GM12891 (cell line): Measurements from ENCODE around the gene TIMP1.
"Not testable (repeated sequence)": the region's sequence is repeated elsewhere in the genome, so short reads cannot be mapped to it uniquely, and the experiment has no call there.

Source experiments
- DNase-seq: peaks from one replicate; pipeline ENCODE4 v3.0.0; 2011; ENCODE audit warnings: low spot score; ENCODE audit not compliant: insufficient read length
- FAIRE-seq: peaks from 2 replicates; lab custom pipeline; 2011; peaks lifted over from hg19 to GRCh38; lab: Jason Lieb, UNC
- PAX5 ChIP-seq: IDR thresholded peaks from 2 replicates; pipeline ENCODE4 v1.6.1; 2011; ENCODE audit warnings: low read length, moderate library complexity, mild to moderate bottlenecking; ENCODE audit not compliant: insufficient read depth, severe bottlenecking
- POLR2A ChIP-seq: IDR thresholded peaks from 2 replicates; pipeline ENCODE4 v1.6.1; 2011; ENCODE audit warnings: low read depth, low read length, control low read depth
- POLR2AphosphoS5 ChIP-seq: IDR thresholded peaks from 2 replicates; pipeline ENCODE4 v1.6.1; 2011; ENCODE audit warnings: low read depth, low read length, control low read depth
- POU2F2 ChIP-seq: IDR thresholded peaks from 2 replicates; pipeline ENCODE4 v1.6.1; 2011; ENCODE audit warnings: low read depth, mild to moderate bottlenecking, control low read depth, low read length, moderate library complexity
- SPI1 ChIP-seq: IDR thresholded peaks from 2 replicates; pipeline ENCODE4 v1.6.1; 2011; ENCODE audit warnings: low read depth, low read length, control low read depth
- TAF1 ChIP-seq: IDR thresholded peaks from 2 replicates; pipeline ENCODE4 v1.6.1; 2011; ENCODE audit warnings: low read depth, low read length, control low read depth

The TIMP1 gene

DNA sequence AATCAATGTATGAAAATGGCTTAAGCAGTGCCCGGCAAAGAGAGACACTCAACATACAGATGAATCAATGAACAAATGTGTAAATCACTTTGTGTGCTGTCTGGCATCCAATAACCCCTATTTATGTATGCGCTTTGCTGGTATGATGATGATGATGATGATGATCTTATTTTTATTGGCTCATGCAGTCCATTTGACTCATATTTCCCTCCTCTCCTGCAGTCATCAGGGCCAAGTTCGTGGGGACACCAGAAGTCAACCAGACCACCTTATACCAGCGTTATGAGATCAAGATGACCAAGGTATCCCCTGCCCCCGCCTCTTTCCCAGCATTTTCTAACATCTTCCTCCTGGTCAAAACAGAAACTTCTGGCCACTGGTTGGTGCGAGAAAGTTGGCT lies 2.5 kb downstream of the TIMP1 start:
- no peak for DNase-seq
- TF ChIP-seq TAF1 (no peak), POLR2A (no peak), PAX5 (no peak), POU2F2 (no peak), SPI1 (no peak), POLR2AphosphoS5 (no peak)
- FAIRE-seq, result no peak

DNA sequence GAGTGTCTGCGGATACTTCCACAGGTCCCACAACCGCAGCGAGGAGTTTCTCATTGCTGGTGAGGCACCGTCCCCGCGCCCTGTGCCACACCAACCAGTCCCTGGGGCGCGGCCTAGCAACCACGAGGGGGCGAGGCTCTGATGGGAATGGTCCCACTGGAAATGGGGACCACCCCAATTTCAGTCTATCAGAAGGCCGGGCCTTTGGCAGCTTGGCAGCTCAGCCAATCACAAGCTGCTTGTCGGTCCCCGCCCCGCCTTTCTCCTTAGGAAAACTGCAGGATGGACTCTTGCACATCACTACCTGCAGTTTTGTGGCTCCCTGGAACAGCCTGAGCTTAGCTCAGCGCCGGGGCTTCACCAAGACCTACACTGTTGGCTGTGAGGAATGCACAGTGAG lies 3.0 kb downstream of the TIMP1 start:
- FAIRE-seq (no peak), DNase-seq (no peak)
- no peak for TF ChIP-seq POU2F2
- no peak for TF ChIP-seq POLR2AphosphoS5
- TF ChIP-seq PAX5, result no peak
- TF ChIP-seq SPI1, result no peak

DNA sequence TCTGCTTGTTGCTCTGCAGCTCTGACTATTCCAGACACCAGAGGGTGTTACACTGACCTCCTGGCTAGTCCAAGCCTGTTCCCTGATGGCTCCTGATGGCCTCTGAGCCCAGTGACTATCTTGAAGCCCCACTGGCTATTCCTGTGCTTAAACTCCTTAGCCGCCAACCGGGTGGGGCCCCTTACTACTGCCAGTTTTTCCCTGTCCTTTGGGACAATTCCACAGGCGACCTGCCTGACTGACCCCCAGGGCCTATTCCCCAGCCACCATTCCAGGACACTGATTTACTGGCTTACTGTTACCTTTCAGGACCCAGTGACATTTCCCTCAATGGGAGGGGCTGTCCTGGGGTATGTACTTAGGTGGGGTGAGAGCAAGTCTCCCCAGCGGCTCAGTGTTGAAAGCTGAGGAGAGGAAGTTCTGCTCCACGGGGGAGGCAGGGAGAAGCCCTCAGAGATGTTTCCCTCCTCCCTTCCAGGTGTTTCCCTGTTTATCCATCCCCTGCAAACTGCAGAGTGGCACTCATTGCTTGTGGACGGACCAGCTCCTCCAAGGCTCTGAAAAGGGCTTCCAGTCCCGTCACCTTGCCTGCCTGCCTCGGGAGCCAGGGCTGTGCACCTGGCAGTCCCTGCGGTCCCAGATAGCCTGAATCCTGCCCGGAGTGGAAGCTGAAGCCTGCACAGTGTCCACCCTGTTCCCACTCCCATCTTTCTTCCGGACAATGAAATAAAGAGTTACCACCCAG lies 4.0 kb downstream of the TIMP1 start:
- no peak for TF ChIP-seq SPI1
- no peak for TF ChIP-seq POU2F2
- TF ChIP-seq POLR2A, result no peak
- no peak for TF ChIP-seq TAF1
- no peak for TF ChIP-seq POLR2AphosphoS5
- no peak for TF ChIP-seq PAX5
- DNase-seq (no peak), FAIRE-seq (peak; percentile 9)

DNA sequence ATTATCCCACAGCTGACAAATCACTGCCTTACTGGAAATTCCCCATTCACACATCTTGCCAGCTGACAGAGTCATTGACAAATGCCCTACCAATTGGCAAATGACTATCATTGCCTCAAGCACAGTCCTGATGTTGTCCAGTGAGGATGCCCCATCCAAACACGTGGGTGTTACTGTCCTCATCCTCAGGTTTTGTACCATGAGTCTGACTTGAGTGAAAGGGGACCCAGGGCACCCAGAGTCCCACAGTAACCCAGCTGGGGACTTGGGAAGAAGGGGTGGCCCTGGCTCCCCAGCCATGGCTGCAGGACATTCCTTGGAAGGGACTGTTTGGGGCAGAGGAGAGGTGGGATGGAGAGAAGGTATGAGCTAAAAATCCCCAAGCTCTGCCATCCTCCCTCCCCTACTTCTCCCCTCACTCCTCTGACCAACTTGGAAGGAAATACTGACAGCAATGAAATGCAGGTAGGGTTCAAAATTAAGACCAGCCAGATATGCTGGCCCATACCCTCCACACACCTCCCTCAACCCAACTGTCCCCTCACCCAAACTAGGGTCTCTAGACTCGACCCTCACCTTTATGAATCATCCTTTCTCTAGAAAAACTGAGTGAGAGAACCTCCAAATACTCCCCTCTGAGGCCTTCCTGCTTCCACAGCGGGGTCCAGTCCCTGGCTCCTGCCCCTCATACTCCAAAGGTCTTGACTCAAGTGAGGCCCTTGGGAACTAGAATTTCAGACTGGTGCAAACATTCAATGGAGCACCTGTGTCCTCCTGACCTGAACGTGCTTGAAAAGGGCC lies 5.1 kb downstream of the TIMP1 start:
- no peak for DNase-seq
- no peak for FAIRE-seq
- TF ChIP-seq PAX5 (no peak), POLR2AphosphoS5 (peak; percentile 46; the same call in 1 of the 2 replicates), POLR2A (peak; percentile 29; the same call in 1 of the 2 replicates)

DNA sequence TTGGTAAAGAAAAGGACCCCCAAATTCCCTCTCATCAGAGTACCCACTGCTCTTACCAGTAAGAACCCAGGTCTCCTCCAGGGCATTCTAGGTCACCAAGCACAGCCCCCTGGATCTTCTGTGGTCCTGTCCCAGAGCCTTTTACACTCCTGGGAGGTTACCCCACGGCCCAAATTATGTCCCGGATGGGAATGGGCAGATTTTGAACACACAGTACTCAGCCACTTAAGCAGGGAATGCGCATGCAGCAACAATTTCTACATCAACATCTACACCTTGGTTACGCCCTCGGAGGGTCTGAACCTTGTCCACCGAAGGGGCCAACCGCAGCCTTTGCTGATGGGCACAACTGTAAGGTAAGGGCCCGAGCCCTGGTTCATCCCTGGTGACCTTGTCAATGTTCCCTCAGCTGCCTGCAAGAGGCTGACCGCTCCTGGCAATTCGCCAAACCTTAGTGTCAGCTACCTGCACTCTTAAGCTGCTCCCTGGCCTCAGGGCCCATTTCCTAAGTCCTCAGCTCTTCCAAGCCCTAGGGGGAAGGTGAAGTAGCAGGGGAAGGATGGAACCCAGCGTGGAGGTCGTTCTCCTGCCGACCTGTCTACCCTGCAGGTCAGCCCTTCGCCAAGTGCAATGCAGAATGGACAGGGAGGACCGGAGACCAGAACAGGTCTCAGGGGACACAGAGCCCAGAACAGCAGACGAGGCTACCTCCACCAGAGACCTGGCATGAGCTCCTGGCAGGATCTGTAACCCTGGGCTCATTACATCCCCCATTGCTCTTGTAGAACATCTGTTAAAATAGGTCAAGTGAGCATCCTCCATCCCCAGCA lies 5.9 kb downstream of the TIMP1 start:
- no peak for DNase-seq
- FAIRE-seq, result no peak
- TF ChIP-seq POLR2A (no peak), TAF1 (no peak), PAX5 (no peak), POLR2AphosphoS5 (no peak), POU2F2 (no peak), SPI1 (no peak)

DNA sequence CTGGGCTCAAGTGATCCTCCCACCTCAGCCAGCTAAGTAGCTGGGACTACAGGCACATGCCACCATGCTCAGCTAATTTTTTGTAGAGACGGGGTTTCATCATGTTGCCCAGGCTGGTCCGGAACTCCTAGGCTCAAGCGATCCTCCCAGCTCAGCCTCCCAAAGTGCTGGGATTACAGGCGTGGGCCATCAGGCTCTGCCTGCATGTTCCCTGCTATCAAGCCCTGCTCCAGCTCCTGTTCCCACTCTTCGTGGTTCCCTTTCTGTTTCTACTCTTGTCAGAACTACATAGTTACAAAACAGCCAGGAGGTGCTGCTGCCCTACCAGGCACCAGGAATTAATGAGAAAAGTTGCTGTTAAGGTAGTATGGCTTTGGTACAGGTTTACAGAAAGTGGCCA lies 8.7 kb downstream of the TIMP1 start:
- TF ChIP-seq TAF1, result no peak
- no peak for TF ChIP-seq POLR2AphosphoS5
- no peak for TF ChIP-seq POU2F2
- no peak for TF ChIP-seq POLR2A
- no peak for TF ChIP-seq PAX5
- TF ChIP-seq SPI1, result no peak
- no peak for FAIRE-seq
- no peak for DNase-seq

DNA sequence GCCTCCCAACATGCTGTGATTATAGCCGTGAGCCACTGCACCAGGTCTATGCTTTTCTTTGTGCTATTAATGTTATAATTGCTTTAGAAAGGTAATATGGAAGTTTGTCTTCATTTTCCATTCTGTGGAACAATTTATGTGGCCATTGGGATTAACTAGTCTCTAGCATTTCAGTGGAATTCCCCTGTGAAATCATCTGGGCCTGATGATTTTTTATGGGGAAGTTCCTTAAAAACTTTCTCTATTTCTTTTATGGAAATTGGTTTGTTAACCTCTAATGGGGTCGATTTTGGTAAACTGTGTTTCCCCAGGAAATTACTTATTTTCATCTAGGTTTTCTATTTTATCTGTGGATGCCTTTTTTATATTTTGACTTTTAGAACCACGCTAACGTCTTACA lies 11.3 kb downstream of the TIMP1 start:
- DNase-seq, result no peak
- TF ChIP-seq TAF1, result no peak
- TF ChIP-seq POLR2AphosphoS5, result no peak
- no peak for TF ChIP-seq PAX5
- TF ChIP-seq SPI1, result no peak
- TF ChIP-seq POU2F2, result no peak
- no peak for TF ChIP-seq POLR2A
- no peak for FAIRE-seq

DNA sequence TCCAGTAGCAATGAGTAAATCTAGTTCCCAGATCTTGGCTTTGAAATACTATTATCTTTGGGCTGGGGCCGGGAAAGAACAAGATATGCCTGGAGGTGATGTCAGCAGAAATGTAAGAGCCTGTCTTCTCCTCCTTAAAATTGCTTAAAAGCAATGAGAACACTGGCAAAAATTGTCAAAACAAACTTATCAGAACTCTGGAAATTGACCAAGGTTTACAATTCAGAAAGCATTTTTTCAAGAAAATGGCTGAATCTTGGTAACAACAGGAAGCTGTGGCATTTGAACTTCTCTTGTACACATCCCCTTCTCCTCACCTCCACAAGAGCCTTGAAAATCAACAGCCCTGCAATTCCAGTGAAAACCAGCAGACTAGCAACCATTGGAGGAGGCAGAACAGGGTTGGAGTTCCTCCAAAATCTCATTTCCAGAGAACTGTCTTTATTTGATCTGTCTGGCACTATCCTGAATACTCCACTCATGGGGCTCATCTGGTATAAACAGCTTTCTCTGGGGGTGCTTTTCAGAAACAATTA lies 13.5 kb downstream of the TIMP1 start:
- TF ChIP-seq POLR2AphosphoS5, result no peak
- TF ChIP-seq PAX5, result no peak
- no peak for TF ChIP-seq SPI1
- no peak for TF ChIP-seq POU2F2
- TF ChIP-seq TAF1, result no peak
- no peak for TF ChIP-seq POLR2A
- no peak for DNase-seq
- no peak for FAIRE-seq

DNA sequence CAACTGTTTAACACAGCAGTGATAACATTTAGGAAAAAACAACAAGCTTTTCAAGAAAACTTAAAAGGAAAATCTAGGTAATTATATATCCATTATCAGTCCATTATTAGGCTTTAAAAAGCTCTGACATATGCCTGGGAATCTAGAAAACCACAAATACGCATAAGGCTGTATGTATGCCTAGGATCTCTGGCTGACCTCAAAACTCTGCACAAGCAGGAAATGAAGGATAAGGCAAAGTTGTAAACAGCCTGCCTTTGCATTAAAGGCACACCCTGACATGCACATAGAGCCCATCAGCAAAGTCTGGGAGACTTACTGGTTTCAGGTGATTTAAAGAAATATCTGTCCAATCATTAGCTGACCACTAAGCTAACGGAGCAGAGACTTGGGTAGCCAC lies 14.0 kb downstream of the TIMP1 start:
- TF ChIP-seq POLR2AphosphoS5 (no peak), SPI1 (no peak), TAF1 (no peak), POLR2A (no peak), POU2F2 (no peak), PAX5 (no peak)
- FAIRE-seq, result peak; percentile 59
- DNase-seq, result no peak

DNA sequence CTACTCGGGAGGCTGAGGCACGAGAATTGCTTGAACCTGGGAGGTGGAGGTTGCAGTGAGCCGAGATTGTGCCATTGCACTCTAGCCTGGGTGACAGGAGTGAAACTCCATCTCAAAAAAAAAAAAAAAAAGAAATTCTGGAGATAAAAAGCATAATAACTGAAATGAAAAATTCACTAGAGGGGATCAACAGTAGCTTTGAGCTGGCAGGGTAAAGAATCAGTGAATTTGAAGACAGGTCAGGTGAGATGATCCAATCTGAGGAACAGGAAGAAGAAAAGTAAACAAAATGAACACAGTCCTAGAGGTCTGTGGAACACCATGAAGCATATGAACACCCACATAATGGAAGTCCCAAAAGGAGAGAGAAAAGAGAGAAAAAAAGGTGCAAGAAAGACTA lies 15.0 kb downstream of the TIMP1 start:
- TF ChIP-seq POLR2AphosphoS5, result no peak
- TF ChIP-seq POU2F2, result no peak
- TF ChIP-seq PAX5, result no peak
- no peak for TF ChIP-seq TAF1
- no peak for TF ChIP-seq POLR2A
- DNase-seq (no peak), FAIRE-seq (no peak)

DNA sequence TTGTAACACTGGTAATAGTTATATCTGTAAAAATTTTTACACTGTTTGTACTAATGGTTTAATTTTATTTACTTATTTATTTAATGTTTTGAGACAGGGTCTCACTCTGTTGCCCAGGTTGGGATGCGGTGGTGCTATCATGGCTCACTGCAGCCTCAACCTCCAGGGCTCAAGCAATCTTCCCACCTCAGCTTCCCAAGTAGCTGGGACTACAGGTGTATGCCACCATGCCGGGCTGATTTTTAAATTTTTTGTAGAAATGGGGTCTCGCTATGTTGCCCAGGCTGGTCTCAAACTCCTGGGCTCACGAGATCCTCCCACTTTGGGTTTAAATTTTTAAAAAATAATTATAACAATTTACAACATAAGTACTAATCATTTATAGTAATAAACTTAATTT lies 20.9 kb downstream of the TIMP1 start:
- not testable (repeated sequence) for DNase-seq, FAIRE-seq
